ENCODE measurements around the gene STX1A. TPM values are rescaled to one million over a fixed set of nuclear protein-coding genes. Genes with fewer than 3 reads are reported as not detected.

The STX1A gene
- total and polyA plus RNA-seq, 2 of the 13 experiments (the other 11 are each of a cell fraction or from before 2014, with no cell fraction given): 6.1 to 12.2 TPM

DNA sequence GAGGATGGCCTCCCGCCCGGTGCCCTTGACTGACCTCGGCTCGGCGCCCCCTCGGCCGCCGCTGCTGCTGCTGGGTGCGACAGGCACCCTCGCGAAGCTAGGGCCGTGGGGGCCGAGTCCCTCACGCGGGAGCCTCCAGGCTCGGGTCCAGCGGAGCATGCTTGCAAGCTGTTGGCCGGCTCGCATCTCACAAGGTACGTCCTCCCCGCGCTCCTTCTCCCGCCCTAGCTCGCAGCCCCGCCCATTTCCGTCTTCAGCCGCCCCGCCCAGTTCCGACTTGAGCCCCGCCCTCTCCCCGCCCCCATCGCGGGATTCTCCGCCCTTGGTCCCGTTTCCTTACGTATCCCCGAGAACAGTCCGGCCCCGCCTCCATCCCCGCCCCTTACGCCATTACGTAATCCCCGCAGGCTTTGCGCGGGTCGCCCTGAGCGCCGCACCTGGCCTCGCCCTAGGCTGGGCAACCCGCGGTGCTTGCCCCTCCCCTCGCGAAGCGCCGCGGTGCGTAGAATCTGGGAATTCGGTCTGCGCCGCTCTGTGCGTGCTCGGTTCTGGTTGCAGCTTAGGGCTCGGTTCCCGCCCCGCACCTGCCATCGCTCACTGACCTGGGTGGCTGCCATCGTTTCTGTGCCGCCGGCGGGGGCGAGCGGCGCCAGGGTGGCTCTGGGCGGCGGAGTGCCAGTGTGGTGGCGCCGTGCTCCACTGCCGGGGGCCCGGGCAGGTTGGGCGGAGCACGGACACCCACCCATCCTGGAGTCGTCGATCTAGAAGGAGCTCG lies 19.3 kb upstream of the STX1A start, which contains the start of gene ABHD11 (continued):
- TF ChIP-seq, protein P1, sequence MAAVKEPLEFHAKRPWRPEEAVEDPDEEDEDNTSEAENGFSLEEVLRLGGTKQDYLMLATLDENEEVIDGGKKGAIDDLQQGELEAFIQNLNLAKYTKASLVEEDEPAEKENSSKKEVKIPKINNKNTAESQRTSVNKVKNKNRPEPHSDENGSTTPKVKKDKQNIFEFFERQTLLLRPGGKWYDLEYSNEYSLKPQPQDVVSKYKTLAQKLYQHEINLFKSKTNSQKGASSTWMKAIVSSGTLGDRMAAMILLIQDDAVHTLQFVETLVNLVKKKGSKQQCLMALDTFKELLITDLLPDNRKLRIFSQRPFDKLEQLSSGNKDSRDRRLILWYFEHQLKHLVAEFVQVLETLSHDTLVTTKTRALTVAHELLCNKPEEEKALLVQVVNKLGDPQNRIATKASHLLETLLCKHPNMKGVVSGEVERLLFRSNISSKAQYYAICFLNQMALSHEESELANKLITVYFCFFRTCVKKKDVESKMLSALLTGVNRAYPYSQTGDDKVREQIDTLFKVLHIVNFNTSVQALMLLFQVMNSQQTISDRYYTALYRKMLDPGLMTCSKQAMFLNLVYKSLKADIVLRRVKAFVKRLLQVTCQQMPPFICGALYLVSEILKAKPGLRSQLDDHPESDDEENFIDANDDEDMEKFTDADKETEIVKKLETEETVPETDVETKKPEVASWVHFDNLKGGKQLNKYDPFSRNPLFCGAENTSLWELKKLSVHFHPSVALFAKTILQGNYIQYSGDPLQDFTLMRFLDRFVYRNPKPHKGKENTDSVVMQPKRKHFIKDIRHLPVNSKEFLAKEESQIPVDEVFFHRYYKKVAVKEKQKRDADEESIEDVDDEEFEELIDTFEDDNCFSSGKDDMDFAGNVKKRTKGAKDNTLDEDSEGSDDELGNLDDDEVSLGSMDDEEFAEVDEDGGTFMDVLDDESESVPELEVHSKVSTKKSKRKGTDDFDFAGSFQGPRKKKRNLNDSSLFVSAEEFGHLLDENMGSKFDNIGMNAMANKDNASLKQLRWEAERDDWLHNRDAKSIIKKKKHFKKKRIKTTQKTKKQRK (IDR thresholded peaks at IDR 0.05; ENCODE audit: low read length): no peak
- TF ChIP-seq ZNF781 (CRISPR knock-in tag; IDR thresholded peaks at IDR 0.05; ENCODE audit: borderline replicate concordance, not compliant biosample characterization) (peak; percentile 44), HNF4A (CRISPR knock-in tag; IDR thresholded peaks at IDR 0.05) (peak; percentile 24; the same call in 1 of the 2 replicates), SIX1 (CRISPR knock-in tag; IDR thresholded peaks at IDR 0.05; ENCODE audit: borderline replicate concordance) (no peak), MAFG (CRISPR knock-in tag; IDR thresholded peaks at IDR 0.05) (no peak), BORCS8-MEF2B (CRISPR knock-in tag; IDR thresholded peaks at IDR 0.05) (peak; percentile 78; the same call in 1 of the 2 replicates), IRX3 (CRISPR knock-in tag; IDR thresholded peaks at IDR 0.05; ENCODE audit: borderline replicate concordance, low read depth) (no peak; the same call in 1 of the 2 replicates), JUND (CRISPR knock-in tag; IDR thresholded peaks at IDR 0.05) (peak; percentile 50), EP300 (IDR thresholded peaks at IDR 0.05; ENCODE audit: low read depth in 2 of 2, low read length in 2 of 2) (peak in 1 of 2 experiments; percentile 7; a peak in 1 of 4 replicates), EP300 (CRISPR knock-in tag; IDR thresholded peaks at IDR 0.05; ENCODE audit: borderline replicate concordance) (no peak), ZMYM4 (CRISPR knock-in tag; IDR thresholded peaks at IDR 0.05) (peak; percentile 59; the same call in 1 of the 2 replicates), ZBTB20 (CRISPR knock-in tag; IDR thresholded peaks at IDR 0.05; ENCODE audit: borderline replicate concordance, low read depth) (peak; percentile 85), TBX2 (CRISPR knock-in tag; IDR thresholded peaks at IDR 0.05; ENCODE audit: borderline replicate concordance) (peak; percentile 83), ASH2L (IDR thresholded peaks at IDR 0.05; ENCODE audit: insufficient read length, low read depth, low read length) (peak; percentile 69), POGZ (CRISPR knock-in tag; IDR thresholded peaks at IDR 0.05) (peak; percentile 82), ZNF615 (CRISPR knock-in tag; IDR thresholded peaks at IDR 0.05; ENCODE audit: borderline replicate concordance) (no peak), YEATS2 (CRISPR knock-in tag; IDR thresholded peaks at IDR 0.05; ENCODE audit: borderline replicate concordance) (peak; percentile 66; the same call in 1 of the 2 replicates), ZNF10 (CRISPR knock-in tag; IDR thresholded peaks at IDR 0.05; ENCODE audit: borderline replicate concordance, low read depth) (no peak), TEAD3 (CRISPR knock-in tag; optimal IDR thresholded peaks at IDR 0.05; ENCODE audit: borderline replicate concordance) (peak; percentile 22), MEIS1 (CRISPR knock-in tag; IDR thresholded peaks at IDR 0.05; ENCODE audit: borderline replicate concordance) (peak; percentile 83; the same call in 1 of the 2 replicates), YEATS4 (CRISPR knock-in tag; IDR thresholded peaks at IDR 0.05; ENCODE audit: borderline replicate concordance) (peak; percentile 67; the same call in 1 of the 2 replicates), SP4 (CRISPR knock-in tag; IDR thresholded peaks at IDR 0.05) (peak; percentile 96), RBFOX2 (IDR thresholded peaks at IDR 0.05; ENCODE audit: low read depth, low read length) (peak; percentile 92), CHCHD3 (CRISPR knock-in tag; IDR thresholded peaks at IDR 0.05) (peak; percentile 16; the same call in 1 of the 2 replicates), RCOR2 (CRISPR knock-in tag; IDR thresholded peaks at IDR 0.05) (0 out of 2 replicates have a peak, but pooled peaks have one; percentile 9)
- TF ChIP-seq, protein P2, sequence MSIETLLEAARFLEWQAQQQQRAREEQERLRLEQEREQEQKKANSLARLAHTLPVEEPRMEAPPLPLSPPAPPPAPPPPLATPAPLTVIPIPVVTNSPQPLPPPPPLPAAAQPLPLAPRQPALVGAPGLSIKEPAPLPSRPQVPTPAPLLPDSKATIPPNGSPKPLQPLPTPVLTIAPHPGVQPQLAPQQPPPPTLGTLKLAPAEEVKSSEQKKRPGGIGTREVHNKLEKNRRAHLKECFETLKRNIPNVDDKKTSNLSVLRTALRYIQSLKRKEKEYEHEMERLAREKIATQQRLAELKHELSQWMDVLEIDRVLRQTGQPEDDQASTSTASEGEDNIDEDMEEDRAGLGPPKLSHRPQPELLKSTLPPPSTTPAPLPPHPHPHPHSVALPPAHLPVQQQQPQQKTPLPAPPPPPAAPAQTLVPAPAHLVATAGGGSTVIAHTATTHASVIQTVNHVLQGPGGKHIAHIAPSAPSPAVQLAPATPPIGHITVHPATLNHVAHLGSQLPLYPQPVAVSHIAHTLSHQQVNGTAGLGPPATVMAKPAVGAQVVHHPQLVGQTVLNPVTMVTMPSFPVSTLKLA (IDR thresholded peaks at IDR 0.05): no peak
